NOMO-1 treated with dmso at 0.1 percent for 144 hours (cell line): Measurements from ENCODE around the gene BCR.

Experiments used
- DNase-seq: peaks from one replicate; lab custom pipeline; 2025; ENCODE audit not compliant: unreplicated experiment; lab: John Stamatoyannopoulos, UW

BCR gene

DNA sequence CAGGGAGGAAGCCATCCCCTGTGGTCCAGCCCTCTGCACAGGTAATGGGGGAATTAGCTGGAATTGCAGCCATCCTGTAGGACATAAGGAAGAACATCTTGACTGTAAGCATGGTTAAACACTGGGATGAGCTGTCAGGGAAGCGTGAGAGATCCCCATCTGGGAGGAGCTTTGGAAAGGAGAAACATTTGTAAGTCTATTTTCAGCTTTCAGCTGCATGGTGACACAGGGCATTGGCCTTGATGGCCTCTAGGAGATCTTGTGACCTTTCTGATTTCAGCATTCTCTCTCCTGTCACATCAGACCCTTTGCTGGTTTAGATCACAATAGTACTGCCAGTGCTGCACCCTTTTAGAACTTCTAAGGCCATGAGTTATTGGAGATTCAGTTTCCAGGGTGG lies 47.1 kb downstream of the BCR start:
- no peak for DNase-seq

DNA sequence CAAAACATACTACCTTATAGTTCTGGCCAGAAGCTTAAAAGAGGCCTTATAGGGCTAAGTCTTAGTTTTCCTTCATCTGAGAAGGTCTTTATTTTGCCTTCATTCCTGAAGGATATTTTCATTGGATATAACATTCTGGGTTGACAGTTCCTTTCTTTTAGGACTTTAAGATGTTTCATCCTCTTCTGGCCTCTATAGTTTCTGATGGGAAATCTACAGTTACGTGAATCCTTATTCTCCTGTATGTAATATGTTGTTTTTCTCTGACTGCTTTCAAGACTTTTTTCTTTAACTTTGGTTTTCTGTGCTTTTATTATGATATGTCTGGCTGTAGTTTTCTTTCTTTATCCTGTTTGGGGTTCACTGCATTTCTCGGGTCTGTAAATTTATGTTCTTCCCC lies 48.2 kb downstream of the BCR start:
- no peak for DNase-seq

DNA sequence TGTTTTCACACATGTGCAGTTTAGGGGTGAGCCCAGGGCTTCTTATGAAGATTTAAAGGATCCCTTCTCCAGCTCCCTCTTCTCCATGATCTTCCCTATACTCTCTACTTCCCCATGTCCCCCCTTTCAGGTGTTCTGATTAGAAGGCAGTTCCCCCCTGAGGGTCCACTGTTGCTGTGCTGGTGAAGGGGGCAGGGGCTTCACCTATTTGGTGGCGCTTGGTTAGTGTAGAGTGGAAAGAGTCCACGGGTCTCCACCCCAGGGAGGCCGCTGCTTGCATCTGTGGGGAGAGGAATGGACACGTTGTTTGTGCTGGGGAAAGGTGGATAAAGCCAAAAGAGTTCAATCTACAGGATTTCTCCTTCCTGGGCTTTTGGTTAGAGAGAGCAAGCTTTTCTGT lies 49.3 kb downstream of the BCR start:
- DNase-seq = no peak

DNA sequence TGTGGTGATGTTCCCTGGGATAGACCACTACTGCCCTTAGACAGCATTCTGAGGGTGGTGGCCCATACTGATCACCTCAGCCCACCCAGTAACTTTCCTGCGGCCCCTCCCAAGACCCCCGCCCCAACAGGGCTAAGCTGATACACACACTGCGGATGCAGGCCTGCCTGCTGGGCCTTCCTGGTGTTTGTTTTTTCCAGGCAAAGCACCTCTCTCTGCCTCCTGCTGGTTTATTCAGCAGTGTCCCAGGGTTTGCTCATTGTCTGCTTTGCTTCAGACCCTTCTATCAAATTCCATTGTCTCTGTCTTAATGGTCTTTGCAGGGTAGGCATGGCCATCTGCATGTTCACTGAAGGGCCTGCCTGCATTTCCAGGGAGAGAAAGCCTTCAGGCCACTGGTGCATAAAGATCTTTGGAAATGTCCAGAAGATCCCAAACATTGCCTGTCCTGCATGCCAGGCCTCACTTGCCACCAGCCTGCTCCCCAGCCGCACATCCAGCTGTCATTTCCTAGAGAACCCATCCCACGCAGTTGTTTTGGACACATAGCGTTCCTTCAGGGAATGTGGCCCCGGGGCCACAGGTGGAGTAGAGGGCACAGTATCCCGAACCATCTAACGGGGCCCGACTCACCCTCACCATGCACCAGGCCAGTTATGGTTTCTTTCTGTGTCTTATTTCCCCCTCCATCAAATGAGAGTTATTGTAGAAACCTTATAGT lies 50.2 kb downstream of the BCR start:
- DNase-seq = no peak

DNA sequence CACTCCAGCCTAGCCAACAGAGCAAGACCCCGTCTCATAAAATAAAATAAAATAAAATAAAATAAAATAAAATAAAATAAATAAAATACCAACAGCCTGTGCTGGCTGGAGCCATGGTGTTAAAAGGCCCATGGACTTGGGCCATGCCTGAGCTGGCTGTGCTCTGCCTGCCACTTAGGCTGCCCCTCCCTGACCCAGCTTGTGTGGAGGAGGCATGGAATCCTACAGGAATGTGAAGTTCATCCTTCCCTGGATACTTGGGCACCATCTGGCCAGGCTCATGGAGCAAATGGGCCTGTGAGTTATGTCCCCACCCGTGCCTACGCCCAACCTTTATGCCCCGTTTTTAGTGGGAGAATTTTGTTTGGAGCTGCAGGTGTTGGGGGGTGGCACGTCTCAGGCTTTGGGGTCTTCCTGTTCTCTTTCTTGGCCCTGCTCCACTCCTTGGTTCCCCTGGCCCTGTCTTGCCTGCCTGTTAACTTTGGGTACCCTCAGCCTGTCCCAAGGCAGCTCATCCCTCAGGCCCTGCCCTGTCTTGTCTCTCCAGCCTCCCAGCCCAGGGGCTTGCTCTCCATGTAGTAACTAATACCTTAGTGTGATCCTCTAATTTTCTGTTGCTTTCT lies 51.3 kb downstream of the BCR start:
- DNase-seq = no peak

DNA sequence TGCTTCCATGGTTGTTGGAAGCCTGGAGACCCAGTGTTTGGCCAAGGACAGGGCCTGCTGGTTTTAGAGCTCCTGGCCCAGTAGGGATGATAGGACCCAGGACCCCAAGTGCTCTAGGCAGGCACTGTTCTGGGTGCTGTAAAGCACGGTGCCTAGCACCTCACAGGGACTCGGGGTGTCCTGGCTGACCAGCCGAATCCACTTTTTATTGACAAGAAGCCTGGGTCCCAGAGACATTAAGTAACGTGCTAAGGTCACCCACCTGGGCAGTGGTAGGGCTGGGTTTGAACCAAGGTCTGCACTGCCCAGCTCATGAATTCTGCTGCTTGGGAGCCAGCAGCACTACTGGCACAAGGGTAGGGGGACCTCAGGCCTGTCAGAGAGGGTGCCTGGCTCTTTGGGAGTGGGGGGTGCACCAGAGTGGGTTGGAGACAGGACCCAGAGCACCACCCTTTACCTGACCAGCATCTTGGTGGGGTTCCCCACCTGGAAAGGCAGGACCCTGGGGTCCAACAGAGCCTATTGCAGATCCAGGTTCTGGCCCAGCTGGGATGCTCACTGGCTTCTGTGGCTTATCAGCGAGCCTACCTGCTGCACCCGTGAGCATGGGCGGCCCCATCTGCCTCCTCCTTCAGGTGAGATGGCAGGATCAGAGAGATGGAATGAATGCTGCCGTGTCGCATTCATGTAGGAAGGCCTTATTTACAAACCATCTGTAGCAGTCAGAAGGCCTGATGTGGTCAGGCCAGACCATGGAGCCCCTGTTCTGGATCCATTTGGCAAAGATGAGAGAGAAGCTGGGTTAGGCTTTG lies 52.0 kb downstream of the BCR start:
- no peak for DNase-seq

DNA sequence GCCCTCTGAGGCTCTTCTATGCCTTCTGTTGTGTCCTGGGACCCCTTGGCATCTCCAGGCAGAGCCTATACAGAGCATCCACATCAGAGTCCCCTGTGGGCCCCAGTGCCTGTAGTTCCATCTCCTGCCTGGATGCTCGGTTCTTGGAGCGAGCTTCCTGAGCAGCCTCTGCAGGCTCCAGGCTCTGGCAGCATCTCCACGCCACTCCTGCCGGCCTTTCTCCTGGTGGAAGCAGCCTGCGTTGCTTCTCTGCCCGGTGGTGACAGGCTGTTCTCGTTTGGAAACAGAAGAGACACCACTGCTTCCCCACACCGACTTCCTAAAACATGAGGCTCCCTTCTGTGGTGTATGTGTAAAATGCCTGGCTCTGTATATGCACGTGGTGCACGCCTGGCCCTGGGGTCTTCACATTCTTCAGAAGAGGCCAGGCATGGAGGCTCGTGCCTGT lies 52.8 kb downstream of the BCR start:
- DNase-seq = no peak

DNA sequence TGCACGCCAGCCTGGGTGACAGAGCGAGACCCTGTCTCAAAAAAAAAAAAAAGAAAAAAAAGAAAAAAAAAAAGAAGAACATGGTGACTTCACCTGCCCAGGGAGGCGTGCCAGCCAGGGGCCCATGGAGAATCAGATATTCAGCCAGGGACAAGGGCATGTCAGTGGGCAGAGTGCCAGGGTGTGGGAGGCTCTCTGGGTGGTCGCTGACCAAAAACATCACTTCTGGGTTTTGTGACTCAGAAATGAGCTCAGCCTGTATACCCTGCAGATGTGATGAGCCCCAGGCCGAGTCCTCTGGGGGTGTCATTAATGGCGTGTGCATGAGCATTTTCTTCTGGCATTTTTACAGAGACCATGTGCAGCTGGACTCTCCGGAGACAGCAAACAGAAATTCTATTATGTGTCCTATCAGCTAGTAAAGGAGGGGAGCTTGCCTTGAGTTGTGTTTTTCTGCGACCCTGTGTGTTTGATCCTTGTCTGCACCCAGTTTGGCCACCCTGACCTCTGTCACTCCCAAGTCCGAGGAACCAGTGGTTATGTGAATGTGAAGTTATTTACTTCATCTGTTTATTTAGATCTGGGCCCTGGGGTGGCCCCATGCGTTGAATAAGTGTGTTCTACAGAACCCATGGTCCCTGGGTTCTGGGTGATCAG lies 53.6 kb downstream of the BCR start:
- DNase-seq = no peak

DNA sequence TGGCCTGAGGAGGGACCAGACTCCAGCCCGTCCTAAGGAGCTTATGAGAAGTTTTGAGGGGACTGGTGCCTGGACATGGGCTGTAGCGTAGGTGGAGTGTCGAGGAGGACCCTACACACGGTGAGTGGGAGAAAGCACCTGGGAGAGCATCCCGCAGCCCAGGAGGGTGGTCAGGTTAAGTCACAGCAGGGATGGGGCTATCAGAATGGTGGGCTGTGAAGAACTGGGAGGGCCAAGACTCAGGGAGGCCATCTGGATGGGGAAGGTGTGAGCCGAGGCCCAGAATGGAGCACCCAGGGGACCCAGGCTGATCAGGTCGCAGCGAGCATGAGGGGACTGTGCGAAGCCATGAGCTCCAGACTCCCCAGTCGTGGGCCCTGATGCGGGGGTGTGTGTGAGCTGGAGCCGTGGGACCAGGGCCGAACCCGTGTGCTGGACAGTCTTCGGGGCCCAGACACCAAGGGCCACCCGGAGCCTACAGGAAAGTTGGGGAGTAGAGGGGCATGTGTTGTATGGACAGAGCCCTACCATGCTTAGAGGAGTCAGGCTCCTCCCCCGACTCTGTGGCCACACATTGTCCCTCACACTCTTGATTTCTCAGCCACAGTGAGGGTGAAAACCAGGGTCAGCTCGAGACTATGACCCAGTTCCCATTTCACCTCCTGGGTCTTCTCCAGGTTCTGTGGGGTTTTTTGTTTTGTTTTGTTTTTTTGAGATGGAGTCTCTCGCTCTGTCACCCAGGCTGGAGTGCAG lies 54.3 kb downstream of the BCR start:
- no peak for DNase-seq

DNA sequence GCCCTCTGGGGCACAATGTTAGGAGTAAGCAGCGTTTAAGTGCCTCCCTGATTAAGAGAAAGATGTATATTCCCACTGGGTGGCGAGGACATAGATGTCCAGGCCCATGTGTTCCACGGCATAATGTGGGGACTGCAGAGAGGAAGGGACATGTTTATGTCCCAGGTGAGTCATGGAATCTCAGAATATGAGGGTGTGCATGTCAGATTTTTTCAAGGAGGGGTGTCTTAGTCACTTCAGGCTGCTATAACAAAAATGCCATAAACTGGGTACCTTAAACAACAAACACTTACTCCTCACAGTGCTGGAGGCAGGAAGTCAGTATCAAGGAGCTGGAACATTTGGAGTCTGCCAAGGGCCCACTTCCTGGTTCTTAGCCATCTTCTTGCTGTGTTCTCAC lies 55.1 kb downstream of the BCR start:
- no peak for DNase-seq

DNA sequence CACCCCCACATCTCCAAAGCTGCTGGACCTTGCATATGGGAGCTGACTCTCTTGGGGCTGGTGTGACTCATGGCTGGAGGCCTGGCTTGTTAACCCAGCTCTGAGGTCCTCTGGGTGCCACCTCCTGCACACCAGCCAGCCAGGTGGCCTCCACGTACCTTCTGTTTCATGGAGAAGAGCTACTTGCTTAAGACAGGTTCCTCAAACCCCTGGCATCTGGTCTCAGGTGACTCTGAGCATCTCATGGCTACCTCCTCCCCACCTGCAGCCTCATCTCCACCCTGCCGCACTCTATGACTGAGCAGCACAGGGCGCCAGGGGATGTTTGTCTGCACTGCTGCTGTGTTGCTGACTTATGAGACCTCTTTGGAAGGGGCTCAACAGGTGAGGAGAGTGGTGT lies 55.7 kb downstream of the BCR start:
- no peak for DNase-seq

DNA sequence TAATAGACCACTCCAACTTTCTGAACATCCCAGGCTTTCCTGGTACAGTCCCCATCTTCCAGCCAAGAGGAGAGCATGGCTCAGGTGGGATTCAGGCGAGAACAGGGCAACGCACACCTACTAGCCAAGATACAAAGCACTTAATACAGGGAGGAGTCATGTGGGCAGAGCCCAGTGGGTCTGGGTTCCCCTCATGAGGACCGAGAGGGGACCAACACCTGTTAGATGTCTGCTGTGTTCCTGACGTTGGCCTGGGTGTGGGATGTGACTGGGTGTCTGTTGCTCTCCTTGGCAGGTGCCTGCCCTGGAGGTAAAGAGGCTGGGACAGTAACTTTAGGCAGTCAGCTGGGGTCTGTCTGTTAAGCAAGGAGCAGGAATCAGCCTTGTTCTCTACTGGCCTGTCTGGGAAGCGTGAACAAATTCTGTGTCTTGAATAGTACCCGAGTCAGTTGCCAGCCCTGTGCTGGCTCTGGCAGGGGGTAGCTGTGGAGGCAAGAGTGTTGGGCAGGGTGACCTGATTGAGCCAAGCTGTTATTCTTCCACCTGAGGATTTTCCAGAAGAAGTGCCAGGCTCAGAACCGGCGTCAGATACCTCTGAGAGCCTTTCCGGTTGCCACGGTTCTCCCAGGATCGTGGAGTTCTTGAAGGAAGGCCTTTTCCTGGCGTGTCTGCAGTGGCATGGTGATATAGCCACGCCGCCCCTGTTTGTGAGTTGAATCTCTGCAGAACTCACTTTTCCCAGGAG lies 56.3 kb downstream of the BCR start:
- no peak for DNase-seq

DNA sequence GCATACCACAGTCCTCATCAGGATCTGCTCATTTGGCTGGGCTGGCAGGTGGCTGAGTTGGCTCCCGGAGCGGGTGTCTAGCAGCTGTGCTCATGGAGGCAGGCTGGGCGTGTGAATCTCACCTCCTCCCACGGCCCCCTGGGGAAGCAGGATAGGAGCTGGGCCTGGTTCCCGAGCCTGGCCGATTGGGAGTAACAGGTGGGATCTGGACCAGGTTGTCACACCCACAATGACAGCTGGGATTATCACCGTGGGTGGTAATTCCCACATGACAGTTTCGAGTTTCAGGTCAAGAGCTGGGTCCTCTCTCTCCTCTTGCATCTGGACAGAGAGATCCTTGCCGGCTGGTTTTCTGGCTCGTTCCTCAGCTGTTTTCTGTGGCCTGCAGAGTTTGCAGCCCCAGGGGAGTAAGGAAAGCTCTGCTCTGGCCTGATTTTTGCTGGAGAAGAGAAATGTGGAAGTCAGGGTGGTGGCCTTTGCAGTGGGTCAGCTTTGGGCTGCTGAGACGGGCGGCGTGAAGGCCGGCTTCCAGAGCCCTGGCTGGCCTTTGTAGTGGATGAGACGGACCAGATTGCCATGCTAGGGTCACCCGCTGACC lies 57.0 kb downstream of the BCR start:
- DNase-seq = no peak

DNA sequence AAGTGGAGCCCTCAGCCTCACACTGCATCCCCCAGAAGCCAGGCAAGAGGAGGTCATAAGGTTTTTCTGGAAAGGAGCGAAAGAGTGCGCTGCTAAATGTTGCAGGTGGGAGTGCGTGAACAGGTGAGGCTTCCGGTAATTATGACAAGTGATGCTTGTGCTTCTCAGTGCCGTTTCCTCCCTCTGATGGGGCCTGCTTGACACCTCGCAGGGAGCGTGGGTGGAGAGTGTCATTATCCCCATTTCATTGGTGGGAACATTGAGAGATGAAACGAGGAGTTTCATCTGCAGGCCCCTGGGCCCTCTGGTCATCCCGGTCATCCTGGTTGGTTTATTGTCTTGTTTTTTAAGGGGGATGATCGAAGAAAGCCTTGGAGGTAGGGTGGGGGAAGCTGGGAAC lies 57.5 kb downstream of the BCR start:
- DNase-seq = no peak

DNA sequence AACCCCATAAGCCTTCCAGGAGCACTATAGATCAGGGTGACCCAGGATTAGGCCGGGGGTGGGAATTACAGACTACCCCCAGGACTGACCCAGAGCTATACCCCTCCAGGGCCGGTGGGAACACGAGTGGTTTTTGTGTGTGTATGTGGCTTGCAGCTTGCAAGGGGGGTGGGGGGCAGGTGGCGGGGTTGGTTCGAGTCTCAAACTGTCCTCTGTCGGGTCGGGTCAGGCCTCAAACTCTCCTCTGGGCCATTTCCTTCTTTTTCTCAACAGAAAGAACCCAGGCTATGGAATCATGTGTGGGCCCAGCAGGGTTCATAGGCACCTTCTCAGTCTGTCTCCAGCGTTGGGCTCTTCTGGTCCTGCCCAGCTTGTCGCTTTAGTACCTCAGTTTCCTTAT lies 58.4 kb downstream of the BCR start:
- no peak for DNase-seq

DNA sequence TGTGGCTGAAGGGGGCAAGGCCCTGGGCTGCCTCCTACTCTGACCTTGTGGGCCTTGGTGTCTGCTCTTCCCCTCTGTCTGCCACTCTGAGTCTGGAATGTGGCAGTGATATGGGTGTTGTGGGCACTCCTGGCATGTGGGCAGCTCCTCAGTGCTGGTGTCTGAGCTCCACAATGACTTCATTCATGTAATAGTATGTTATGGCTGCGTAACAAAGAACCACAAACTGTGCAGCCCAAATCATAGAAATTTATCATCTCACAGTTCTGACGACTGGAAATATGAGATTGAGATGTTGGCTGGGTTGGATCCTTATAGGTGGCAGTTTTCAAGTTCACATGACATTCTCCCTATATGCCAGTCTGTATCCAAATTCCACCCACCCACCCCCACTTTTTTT lies 59.1 kb downstream of the BCR start:
- no peak for DNase-seq

DNA sequence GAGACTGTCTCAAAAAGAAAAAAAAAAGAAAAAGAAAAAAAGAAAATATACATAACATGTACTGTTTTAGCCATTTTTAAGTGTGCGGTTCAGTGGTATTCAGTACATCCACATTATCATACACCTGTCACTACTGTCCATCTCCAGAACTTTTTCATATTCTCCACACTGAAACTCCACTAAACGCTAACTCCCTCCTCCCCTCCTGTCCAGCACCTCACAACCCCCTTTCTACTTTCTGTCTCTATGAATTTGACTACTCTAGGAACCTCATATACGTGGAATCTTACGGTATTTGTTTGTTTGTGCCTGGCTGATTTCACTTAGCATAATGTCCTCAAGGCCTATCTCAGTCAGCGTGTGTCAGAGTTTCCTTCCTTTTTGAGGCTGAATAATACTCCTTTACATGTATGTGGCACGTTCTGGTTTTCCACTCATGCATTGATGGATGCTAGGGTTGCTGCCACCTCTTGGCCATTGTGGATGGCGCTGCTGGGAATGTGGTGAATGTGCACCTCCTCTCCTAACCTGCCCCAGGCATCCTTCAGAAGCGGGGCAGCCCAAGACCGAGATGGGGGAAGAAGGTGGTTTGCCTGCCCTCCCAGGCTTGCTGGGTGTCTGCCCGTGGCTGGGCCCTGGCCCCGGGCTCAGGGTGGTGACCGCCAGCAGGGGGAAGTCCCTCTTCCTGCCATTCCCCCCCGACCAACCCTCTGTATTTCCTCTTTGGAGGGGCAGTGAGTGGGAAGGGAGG lies 60.5 kb downstream of the BCR start:
- no peak for DNase-seq

DNA sequence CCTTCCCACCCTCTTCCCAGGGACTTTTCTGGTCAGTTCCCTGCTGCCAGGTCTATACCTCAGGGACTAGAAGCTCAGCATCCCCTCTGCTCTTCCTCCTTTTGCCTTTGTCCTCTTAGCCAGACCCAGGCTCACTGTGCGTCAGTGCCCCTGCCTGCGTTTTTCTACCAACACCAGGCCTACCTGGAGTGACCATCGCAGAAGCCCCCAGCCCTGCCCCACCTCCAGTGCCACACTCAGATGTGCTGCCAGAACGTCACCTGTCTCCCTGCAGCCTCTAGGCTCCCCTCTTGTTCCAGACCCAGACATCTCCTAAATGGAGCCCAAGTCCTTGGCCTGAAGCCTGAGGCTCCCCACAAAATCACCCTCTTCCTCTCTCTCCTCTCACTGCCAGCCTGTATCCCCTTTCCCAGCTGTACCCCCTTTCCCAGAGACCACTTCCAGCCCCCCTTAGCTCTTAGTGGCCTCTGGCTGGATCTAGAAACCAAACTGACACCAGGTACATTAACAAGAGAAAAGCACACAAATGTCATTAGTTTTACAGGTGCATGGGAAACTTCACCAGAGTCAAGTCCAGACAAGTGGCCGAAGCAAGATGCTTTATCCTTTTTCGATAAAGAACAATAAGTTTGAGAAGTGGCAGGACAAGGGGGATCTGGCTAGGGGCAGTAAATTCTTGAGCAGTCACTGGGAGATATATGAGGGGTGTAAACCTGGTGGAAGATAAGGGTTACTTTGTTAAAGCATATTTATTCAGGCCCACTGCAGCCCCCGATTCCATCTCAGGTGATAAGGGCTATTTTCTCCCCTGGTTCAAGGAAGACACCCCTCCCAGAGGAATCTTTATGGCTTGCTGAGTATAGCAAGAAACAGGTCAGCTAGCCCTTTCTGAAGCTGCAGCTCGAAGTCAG lies 61.5 kb downstream of the BCR start:
- DNase-seq = no peak
